ENCODE data around the gene C20orf202.

DNA sequence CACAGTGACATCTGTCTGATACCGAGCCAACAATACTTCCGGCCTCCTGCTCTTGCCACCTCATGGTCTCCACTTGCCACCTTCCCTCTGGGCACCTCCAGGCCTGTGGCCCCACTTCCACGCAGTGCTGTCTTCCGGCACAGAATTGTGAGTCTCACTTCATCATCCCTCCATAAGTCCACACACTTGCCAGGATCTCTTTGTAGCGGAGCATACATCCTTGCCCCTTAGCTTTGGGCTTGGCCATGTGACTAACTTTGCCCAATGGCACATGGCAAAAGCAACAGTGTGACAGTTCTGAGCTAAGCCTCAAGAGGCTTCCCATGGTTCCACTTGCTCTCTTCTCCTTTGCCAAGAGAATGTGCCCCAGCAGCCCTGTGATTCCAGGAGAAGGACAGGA lies 4.5 kb upstream of the C20orf202 start:
- TF ChIP-seq GATA2 (IDR thresholded peaks at IDR 0.05; ENCODE audit: low read depth, low read length) (no peak), GATA3 (IDR thresholded peaks at IDR 0.05; ENCODE audit: low read depth, low read length) (no peak)
